WERI-Rb-1 (cell line): ENCODE measurements around the gene STAT4.
A peak's percentile ranks its signal among the peaks of the same experiment; 100 is the strongest.

ENCODE experiments used
- DNase-seq: peaks from one replicate; pipeline ENCODE4 v3.0.0-alpha.2; 2020
- H3K27ac ChIP-seq: fragments of 250-450 bp; sonication (Bioruptor Pico); 2 replicates; pipeline ENCODE4 v1.5.1; 2020; ENCODE audit warnings: mild to moderate bottlenecking, moderate library complexity
- H3K27me3 ChIP-seq: fragments of 250-450 bp; sonication (Bioruptor Pico); 2 replicates; pipeline ENCODE4 v1.5.1; 2021; ENCODE audit warnings: mild to moderate bottlenecking, low read depth, moderate library complexity; ENCODE audit not compliant: insufficient read depth, severe bottlenecking
- H3K36me3 ChIP-seq: fragments of 250-450 bp; sonication (Bioruptor Pico); 2 replicates; pipeline ENCODE4 v1.5.1; 2020; ENCODE audit warnings: mild to moderate bottlenecking, moderate library complexity
- H3K4me3 ChIP-seq: 2 replicates; pipeline ENCODE4 v1.5.1; 2011; ENCODE audit warnings: low read depth, mild to moderate bottlenecking, control low read depth, low read length
- H3K9me3 ChIP-seq: fragments of 250-450 bp; sonication (Bioruptor Pico); 2 replicates; pipeline ENCODE4 v1.5.1; 2021; ENCODE audit warnings: mild to moderate bottlenecking, moderate library complexity; ENCODE audit not compliant: severe bottlenecking
- CTCF ChIP-seq: IDR thresholded peaks from 2 replicates; pipeline ENCODE4 v1.5.1; 2011; ENCODE audit warnings: low read depth, mild to moderate bottlenecking, control low read depth, inconsistent platforms, low read length

STAT4 gene

GRCh38 chr2:191020221-191020741 is 130.5 kb downstream of the STAT4 start:
- DNase-seq: peak; percentile 94
- Histone ChIP-seq H3K9me3 (no peaks in the 10 kb centered on the region), H3K4me3 (peak overlapping the region; percentile 55), H3K27ac (peak overlapping the region; percentile 89), H3K27me3 (no peaks in the 10 kb centered on the region), H3K36me3 (no peaks in the 10 kb centered on the region)
- TF ChIP-seq CTCF: no peak

GRCh38 chr2:191019376-191019775 is 131.4 kb downstream of the STAT4 start:
- Histone ChIP-seq H3K27me3 (no peaks in the 10 kb centered on the region), H3K9me3 (no peaks in the 10 kb centered on the region), H3K27ac (no peak overlapping the region), H3K4me3 (no peak overlapping the region), H3K36me3 (no peaks in the 10 kb centered on the region)
- DNase-seq: no peak
- no peak for TF ChIP-seq CTCF

- TF ChIP-seq CTCF: no peak
- H3K4me3 ChIP-seq: no peak overlapping the region
- no peak overlapping the region for H3K27ac ChIP-seq
- no peaks in the 10 kb centered on the region for H3K9me3 ChIP-seq
- H3K36me3 ChIP-seq: no peaks in the 10 kb centered on the region
- H3K27me3 ChIP-seq: no peaks in the 10 kb centered on the region
- DNase-seq: no peak
Measured at GRCh38 chr2:191018643-191019119, 132.1 kb downstream of the STAT4 start.

GRCh38 chr2:191018048-191018447 is 132.7 kb downstream of the STAT4 start:
- no peak overlapping the region for H3K27ac ChIP-seq
- H3K9me3 ChIP-seq: no peaks in the 10 kb centered on the region
- DNase-seq: no peak
- H3K36me3 ChIP-seq: no peaks in the 10 kb centered on the region
- no peak overlapping the region for H3K4me3 ChIP-seq
- no peak for TF ChIP-seq CTCF
- H3K27me3 ChIP-seq: no peaks in the 10 kb centered on the region

- no peaks in the 10 kb centered on the region for H3K9me3 ChIP-seq
Measured at GRCh38 chr2:191015831-191016230, 135.0 kb downstream of the STAT4 start.

More at GRCh38 chr2:191015831-191016230, 135.0 kb downstream of the STAT4 start:
- no peaks in the 10 kb centered on the region for H3K27me3 ChIP-seq
- no peak for DNase-seq
- no peak overlapping the region for H3K27ac ChIP-seq
- H3K4me3 ChIP-seq: no peak overlapping the region
- no peaks in the 10 kb centered on the region for H3K36me3 ChIP-seq
- TF ChIP-seq CTCF: no peak
